Measurements from ENCODE around the gene ZDHHC6.
"Not testable (repeated sequence)": the region's sequence is repeated elsewhere in the genome, so short reads cannot be mapped to it uniquely, and the experiment has no call there.

The ZDHHC6 gene

GRCh38 chr10:112442063-112442462 lies 4.7 kb downstream of the ZDHHC6 start:
- no peak for DNase-seq (ENCODE audit: low read depth)

GRCh38 chr10:112441520-112441919 lies 5.2 kb downstream of the ZDHHC6 start:
- no peak for DNase-seq (ENCODE audit: low read depth)

- DNase-seq (ENCODE audit: low read depth), result no peak
Observed at GRCh38 chr10:112438356-112438755, 8.4 kb downstream of the ZDHHC6 start.

- DNase-seq (ENCODE audit: low read depth), result no peak
Observed at GRCh38 chr10:112434988-112435619, 11.6 kb downstream of the ZDHHC6 start.

- no peak for DNase-seq (ENCODE audit: low read depth)
Observed at GRCh38 chr10:112433136-112433535, 13.6 kb downstream of the ZDHHC6 start.

GRCh38 chr10:112429654-112430230 lies 17.0 kb downstream of the ZDHHC6 start:
- DNase-seq (ENCODE audit: low read depth), result no peak

GRCh38 chr10:112429147-112429546 lies 17.6 kb downstream of the ZDHHC6 start:
- no peak for DNase-seq (ENCODE audit: low read depth)

GRCh38 chr10:112426111-112426510 lies 20.6 kb downstream of the ZDHHC6 start:
- no peak for DNase-seq (ENCODE audit: low read depth)

- DNase-seq (ENCODE audit: low read depth), result no peak
Observed at GRCh38 chr10:112424651-112425050, 22.1 kb downstream of the ZDHHC6 start.

GRCh38 chr10:112421731-112422130 lies 25.0 kb downstream of the ZDHHC6 start:
- no peak for DNase-seq (ENCODE audit: low read depth)

GRCh38 chr10:112412696-112413095 lies 34.0 kb downstream of the ZDHHC6 start:
- DNase-seq (ENCODE audit: low read depth), result no peak

GRCh38 chr10:112409755-112410154 lies 37.0 kb downstream of the ZDHHC6 start:
- no peak for DNase-seq (ENCODE audit: low read depth)

- DNase-seq (ENCODE audit: low read depth), result no peak
Observed at GRCh38 chr10:112409299-112409698, 37.4 kb downstream of the ZDHHC6 start.

GRCh38 chr10:112407696-112408095 lies 39.0 kb downstream of the ZDHHC6 start:
- no peak for DNase-seq (ENCODE audit: low read depth)

GRCh38 chr10:112406806-112407205 lies 39.9 kb downstream of the ZDHHC6 start:
- DNase-seq (ENCODE audit: low read depth), result not testable (repeated sequence)

GRCh38 chr10:112404617-112405016 lies 42.1 kb downstream of the ZDHHC6 start:
- DNase-seq (ENCODE audit: low read depth), result no peak

- DNase-seq (ENCODE audit: low read depth), result no peak
Observed at GRCh38 chr10:112402917-112403316, 43.8 kb downstream of the ZDHHC6 start.

GRCh38 chr10:112397592-112397991 lies 49.1 kb downstream of the ZDHHC6 start:
- DNase-seq (ENCODE audit: low read depth), result no peak

- DNase-seq (ENCODE audit: low read depth), result no peak
Observed at GRCh38 chr10:112395809-112396530, 50.7 kb downstream of the ZDHHC6 start.

GRCh38 chr10:112394475-112394875 lies 52.2 kb downstream of the ZDHHC6 start:
- DNase-seq (ENCODE audit: low read depth), result no peak

- DNase-seq (ENCODE audit: low read depth), result no peak
Observed at GRCh38 chr10:112393827-112394226, 52.9 kb downstream of the ZDHHC6 start.

- no peak for DNase-seq (ENCODE audit: low read depth)
Observed at GRCh38 chr10:112393341-112393740, 53.4 kb downstream of the ZDHHC6 start.

- no peak for DNase-seq (ENCODE audit: low read depth)
Observed at GRCh38 chr10:112390125-112390703, 56.5 kb downstream of the ZDHHC6 start.

All from GM04504 (cell line).